ENCODE results near the gene TLE1.

TLE1 gene

GRCh38 chr9:81720450-81721086 lies 31.2 kb upstream of the TLE1 start:
- Histone ChIP-seq H3K79me2 (ENCODE audit: insufficient read depth, low read length) (no peaks in the 10 kb centered on the region), H3K27ac (ENCODE audit: low read depth, low read length, poor library complexity, severe bottlenecking) (no peak overlapping the region)
- no peak for TF ChIP-seq EZH2 (IDR thresholded peaks at IDR 0.05; ENCODE audit: borderline replicate concordance, low read length)
- no peak for TF ChIP-seq CTCF (IDR thresholded peaks at IDR 0.05; ENCODE audit: low read length)

GRCh38 chr9:81719972-81720371 lies 30.6 kb upstream of the TLE1 start:
- Histone ChIP-seq H3K9me2 (ENCODE audit: low read depth, low read length) (no peaks in the 10 kb centered on the region), H3F3A (ENCODE audit: insufficient read depth, low read length) (no peaks in the 10 kb centered on the region), H2AFZ (ENCODE audit: low read length) (no peak overlapping the region), H3K36me3 (ENCODE audit: insufficient read depth, low read length) (no peaks in the 10 kb centered on the region), H3K9ac (ENCODE audit: low read length) (no peak overlapping the region), H3K4me3 (ENCODE audit: low read depth, low read length, poor library complexity, severe bottlenecking) (no peak overlapping the region), H3K9me3 (ENCODE audit: low read length) (no peaks in the 10 kb centered on the region), H3K79me2 (ENCODE audit: insufficient read depth, low read length) (no peaks in the 10 kb centered on the region), H3K4me1 (ENCODE audit: insufficient read depth, low read length, severe bottlenecking) (no peaks in the 10 kb centered on the region), H3K27me3 (ENCODE audit: insufficient read depth, low read length) (no peaks in the 10 kb centered on the region), H3K4me2 (ENCODE audit: low read length) (no peak overlapping the region), H3K27ac (ENCODE audit: low read depth, low read length, poor library complexity, severe bottlenecking) (no peak overlapping the region), H4K20me1 (ENCODE audit: insufficient read depth, low read length) (no peaks in the 10 kb centered on the region)
- TF ChIP-seq EZH2 (IDR thresholded peaks at IDR 0.05; ENCODE audit: borderline replicate concordance, low read length) (no peak), CTCF (IDR thresholded peaks at IDR 0.05; ENCODE audit: low read length) (no peak)

More at GRCh38 chr9:81720450-81721086, 31.2 kb upstream of the TLE1 start:
- Histone ChIP-seq H4K20me1 (ENCODE audit: insufficient read depth, low read length) (no peaks in the 10 kb centered on the region), H3K27me3 (ENCODE audit: insufficient read depth, low read length) (no peaks in the 10 kb centered on the region), H3K4me1 (ENCODE audit: insufficient read depth, low read length, severe bottlenecking) (no peaks in the 10 kb centered on the region), H3K9me2 (ENCODE audit: low read depth, low read length) (no peaks in the 10 kb centered on the region), H3K9me3 (ENCODE audit: low read length) (no peaks in the 10 kb centered on the region), H3K36me3 (ENCODE audit: insufficient read depth, low read length) (no peaks in the 10 kb centered on the region), H3F3A (ENCODE audit: insufficient read depth, low read length) (no peaks in the 10 kb centered on the region), H2AFZ (ENCODE audit: low read length) (no peak overlapping the region), H3K9ac (ENCODE audit: low read length) (no peak overlapping the region), H3K4me3 (ENCODE audit: low read depth, low read length, poor library complexity, severe bottlenecking) (no peak overlapping the region), H3K4me2 (ENCODE audit: low read length) (no peak overlapping the region)

GRCh38 chr9:81718244-81718643 lies 28.9 kb upstream of the TLE1 start:
- no peaks in the 10 kb centered on the region for H3K27me3 ChIP-seq (ENCODE audit: insufficient read depth, low read length)
- no peak overlapping the region for H3K4me2 ChIP-seq (ENCODE audit: low read length)
- no peaks in the 10 kb centered on the region for H3K9me2 ChIP-seq (ENCODE audit: low read depth, low read length)
- no peaks in the 10 kb centered on the region for H4K20me1 ChIP-seq (ENCODE audit: insufficient read depth, low read length)
- no peak overlapping the region for H3K27ac ChIP-seq (ENCODE audit: low read depth, low read length, poor library complexity, severe bottlenecking)
- no peaks in the 10 kb centered on the region for H3K79me2 ChIP-seq (ENCODE audit: insufficient read depth, low read length)
- TF ChIP-seq EZH2 (IDR thresholded peaks at IDR 0.05; ENCODE audit: borderline replicate concordance, low read length) (no peak), CTCF (IDR thresholded peaks at IDR 0.05; ENCODE audit: low read length) (no peak)
- no peak overlapping the region for H3K4me3 ChIP-seq (ENCODE audit: low read depth, low read length, poor library complexity, severe bottlenecking)
- no peak overlapping the region for H2AFZ ChIP-seq (ENCODE audit: low read length)
- no peaks in the 10 kb centered on the region for H3K36me3 ChIP-seq (ENCODE audit: insufficient read depth, low read length)
- H3F3A ChIP-seq (ENCODE audit: insufficient read depth, low read length): no peaks in the 10 kb centered on the region
- H3K4me1 ChIP-seq (ENCODE audit: insufficient read depth, low read length, severe bottlenecking): no peaks in the 10 kb centered on the region
- H3K9ac ChIP-seq (ENCODE audit: low read length): no peak overlapping the region
- H3K9me3 ChIP-seq (ENCODE audit: low read length): no peaks in the 10 kb centered on the region
